HepG2 (cell line): ENCODE measurements around the gene DSCAM. TPM values are rescaled to one million over a fixed set of nuclear protein-coding genes. Genes with fewer than 3 reads are reported as not detected.

Experiments
- ATAC-seq: fragments of 200-7000 bp; cut with Tn5 transposase; 3 replicates; pipeline ENCODE4 v1.9.1; 2020; ENCODE audit warnings: mild to moderate bottlenecking, moderate library complexity
- BruUV-seq: library from RNA; stranded (reverse); fragments of 400-500 nt; replicated peaks from 2 replicates; lab custom pipeline; 2021; lab: Mats Ljungman, UMichigan
- CTCF ChIA-PET: fragments of 300-600 bp; formaldehyde crosslinking; extraction: SDS; loops from one replicate; lab custom pipeline; 2021; ENCODE audit warnings: low total read pairs, inconsistent platforms, low intra/inter-chr PET ratio; lab: Yijun Ruan, JAX
- POLR2A ChIA-PET: fragments of 350-600 bp; sonication (Branson Sonifier 250); formaldehyde crosslinking; loops from one replicate; lab custom pipeline; 2020; ENCODE audit warnings: antibody characterized with exemption, inconsistent platforms; lab: Yijun Ruan, JAX
- DNase-seq: peaks from one replicate; pipeline ENCODE4 v3.0.0-alpha.2; 2015; ENCODE audit warnings: low spot score
- FAIRE-seq: peaks from 3 replicates; lab custom pipeline; 2011; peaks lifted over from hg19 to GRCh38; lab: Jason Lieb, UNC
- H2AFZ ChIP-seq: one replicate; pipeline ENCODE4 v1.6.1; 2011; ENCODE audit warnings: low read length, inconsistent platforms
- H3K27ac ChIP-seq: fragments of 300-600 bp; 3 replicates; pipeline ENCODE4 v1.8.0; 2011; ENCODE audit warnings: mixed run types, mild to moderate bottlenecking, mixed read lengths, low read length, inconsistent platforms; ENCODE audit not compliant: insufficient read depth; ENCODE audit errors: extremely low read length
- H3K27me3 ChIP-seq, 2 experiments: fragments of 200-600 bp in 1 of 2; 2 replicates in 1 of 2; 3 replicates in 1 of 2; pipeline versions ENCODE4 v1.6.0 to v1.8.0; 2011; ENCODE audit warnings: low read length in 2 of 2, mild to moderate bottlenecking in 2 of 2, moderate library complexity in 2 of 2, inconsistent platforms in 1 of 2; ENCODE audit not compliant: insufficient read depth in 2 of 2, control insufficient read depth in 1 of 2
- H3K36me3 ChIP-seq, 2 experiments: fragments of 200-600 bp in 1 of 2; replicated peaks in 1 of 2; 2 replicates in 1 of 2; 3 replicates in 1 of 2; pipeline versions ENCODE4 v1.5.1 to v1.8.0; 2011; ENCODE audit warnings: low read length in 2 of 2, inconsistent platforms in 1 of 2; ENCODE audit not compliant: insufficient read depth in 2 of 2, control insufficient read depth in 1 of 2
- H3K4me1 ChIP-seq: 2 replicates; pipeline ENCODE4 v1.5.1; 2012; ENCODE audit warnings: low read length, inconsistent platforms; ENCODE audit not compliant: insufficient read depth
- H3K4me2 ChIP-seq: 2 replicates; pipeline ENCODE4 v1.6.0; 2011; ENCODE audit warnings: low read depth, low read length, inconsistent platforms
- H3K4me3 ChIP-seq, 3 experiments: fragments of 200-600 bp in 1 of 3; sonication (generic), shearing (Covaris generic) in 1 of 3; replicated peaks in 1 of 3; 2 replicates each; pipeline ENCODE4 v1.5.1; 2011 to 2016; ENCODE audit warnings: low read length in 3 of 3, inconsistent platforms in 2 of 3, low read depth in 2 of 3, mild to moderate bottlenecking in 2 of 3, control low read depth in 1 of 3, mixed read lengths in 1 of 3; ENCODE audit not compliant: insufficient read depth in 1 of 3
- H3K79me2 ChIP-seq: one replicate; pipeline ENCODE4 v1.6.1; 2011; ENCODE audit warnings: low read length, inconsistent platforms; ENCODE audit not compliant: insufficient read depth
- H3K9ac ChIP-seq: 2 replicates; pipeline ENCODE4 v1.6.0; 2011; ENCODE audit warnings: mild to moderate bottlenecking, low read depth, low read length, inconsistent platforms; ENCODE audit not compliant: insufficient read depth
- H3K9me3 ChIP-seq: 2 replicates; pipeline ENCODE4 v1.5.1; 2012; ENCODE audit warnings: mild to moderate bottlenecking, low read length
- H4K20me1 ChIP-seq: 2 replicates; pipeline ENCODE4 v1.6.0; 2011; ENCODE audit warnings: inconsistent platforms, mild to moderate bottlenecking, low read length, moderate library complexity; ENCODE audit not compliant: insufficient read depth
- ARNTL ChIP-seq: sonication (generic); formaldehyde crosslinking; IDR thresholded peaks from 2 replicates; pipeline ENCODE4 v1.4.0; 2020; ENCODE audit warnings: mild to moderate bottlenecking, missing genetic modification reagents
- DR1 ChIP-seq: sonication (generic); formaldehyde crosslinking; IDR thresholded peaks from 2 replicates; pipeline ENCODE4 v1.8.0; 2021; ENCODE audit warnings: mild to moderate bottlenecking, missing genetic modification reagents, inconsistent platforms
- DRAP1 ChIP-seq: IDR thresholded peaks from 2 replicates; pipeline ENCODE4 v1.6.1; 2016; ENCODE audit warnings: missing genetic modification reagents, missing compliant biosample characterization
- EZH2 ChIP-seq: conservative IDR thresholded peaks from 2 replicates; pipeline ENCODE4 v1.6.1; 2012; ENCODE audit warnings: mild to moderate bottlenecking, low read depth, low read length, moderate library complexity
- FOXK1 ChIP-seq: sonication (generic); formaldehyde crosslinking; IDR thresholded peaks from 2 replicates; pipeline ENCODE4 v1.4.0; 2020; ENCODE audit warnings: low read depth, missing genetic modification reagents, borderline replicate concordance
- GPN1 ChIP-seq: sonication (generic); formaldehyde crosslinking; IDR thresholded peaks from 2 replicates; pipeline ENCODE4 v1.5.1; 2020; ENCODE audit warnings: missing genetic modification reagents, borderline replicate concordance
- ONECUT2 ChIP-seq: sonication (generic); formaldehyde crosslinking; IDR thresholded peaks from 2 replicates; pipeline ENCODE4 v1.4.0; 2020; ENCODE audit warnings: missing genetic modification reagents
- PAF1 ChIP-seq: IDR thresholded peaks from 2 replicates; pipeline ENCODE4 v1.6.1; 2016; ENCODE audit warnings: missing genetic modification reagents, missing compliant biosample characterization
- U2AF1 ChIP-seq: fragments of 200-400 bp; formaldehyde crosslinking; optimal IDR thresholded peaks from 2 replicates; pipeline ENCODE3; 2017; ENCODE audit warnings: mild to moderate bottlenecking, low read depth, low read length
- ZBTB43 ChIP-seq: sonication (generic); formaldehyde crosslinking; conservative IDR thresholded peaks from 2 replicates; pipeline ENCODE4 v1.4.0; 2020; ENCODE audit warnings: missing genetic modification reagents
- ZC3H13 ChIP-seq: sonication (generic); formaldehyde crosslinking; IDR thresholded peaks from 2 replicates; pipeline ENCODE4 v1.8.1; 2023; ENCODE audit warnings: mild to moderate bottlenecking, missing genetic modification reagents, moderate library complexity
- ZNF18 ChIP-seq: sonication (generic); formaldehyde crosslinking; IDR thresholded peaks from 2 replicates; pipeline ENCODE4 v1.8.0; 2022; ENCODE audit warnings: mild to moderate bottlenecking, missing genetic modification reagents; ENCODE audit not compliant: insufficient replicate concordance
- ZNF205 ChIP-seq: IDR thresholded peaks from 2 replicates; pipeline ENCODE4 v1.6.1; 2018; ENCODE audit warnings: missing biosample characterization, missing genetic modification reagents
- ZNF232 ChIP-seq: sonication (generic); formaldehyde crosslinking; IDR thresholded peaks from 2 replicates; pipeline ENCODE4 v1.4.0; 2020; ENCODE audit warnings: missing genetic modification reagents, borderline replicate concordance
- ZNF251 ChIP-seq: sonication (generic); formaldehyde crosslinking; IDR thresholded peaks from 2 replicates; pipeline ENCODE4 v1.9.0; 2021; ENCODE audit warnings: mild to moderate bottlenecking, missing genetic modification reagents
- ZNF274 ChIP-seq: sonication (generic); formaldehyde crosslinking; IDR thresholded peaks from 2 replicates; pipeline ENCODE4 v1.5.1; 2020; ENCODE audit warnings: mild to moderate bottlenecking, missing genetic modification reagents
- ZNF496 ChIP-seq: sonication (generic); formaldehyde crosslinking; IDR thresholded peaks from 2 replicates; pipeline ENCODE4 v1.8.1; 2023; ENCODE audit warnings: mild to moderate bottlenecking, moderate library complexity, missing genetic modification reagents; ENCODE audit not compliant: insufficient replicate concordance
- ZNF768 ChIP-seq: sonication (generic); formaldehyde crosslinking; IDR thresholded peaks from 2 replicates; pipeline ENCODE4 v1.4.0; 2020; ENCODE audit warnings: missing genetic modification reagents
- whole genome bisulfite sequencing: methylation state at CpG from one replicate; pipeline ENCODE4 v1.1.6; 2017; ENCODE audit warnings: low lambda C conversion rate; 5-methylcytosine and 5-hydroxymethylcytosine counted together
- in situ Hi-C: cut with HindIII; loops from 2 replicates; pipeline ENCODE4 v1.10.0; 2017; ENCODE audit warnings: low pct_unique_long_range_greater_than_20kb; ENCODE audit not compliant: extremely low pct_ligation_motif_present
- intact Hi-C: fragments of 100-400 bp; cut with micrococcal nuclease; formaldehyde crosslinking; loops from one replicate; pipeline ENCODE4 v1.10.0; 2022; ENCODE audit not compliant: unreplicated experiment
- polyA plus RNA-seq, 8 experiments: library from polyadenylated mRNA; depleted of rRNA in 3 of 8; stranded (reverse) in 7 of 8; unstranded in 1 of 8; fragments of >200 nt; fragmentation: Illumina TruSeq in 4 of 8; extraction: Trizol in 4 of 8; gene quantifications; 2 replicates each; pipeline versions ENCODE4 v1.2.1 to v1.2.3, GENCODE V29; 2011 to 2016; ENCODE audit warnings: low read depth in 4 of 8, missing spikeins in 1 of 8, mixed read lengths in 1 of 8; ENCODE audit not compliant: insufficient read depth in 1 of 8
- total RNA-seq, 5 experiments: library from RNA; depleted of rRNA; stranded (reverse); fragments of >200 nt; fragmentation: Illumina TruSeq; extraction: Trizol; gene quantifications; 2 replicates each; pipeline ENCODE4 v1.2.3, GENCODE V29; 2016; ENCODE audit warnings: low read depth in 1 of 5

Gene DSCAM
- total and polyA plus RNA-seq, 2 of the 13 experiments (the other 11 are each of a cell fraction or from before 2014, with no cell fraction given), result not detected

GRCh38 chr21:40652436-40652835 is 194.5 kb downstream of the DSCAM start:
- intact Hi-C loops (no loop called here), in situ Hi-C loops (no loop called here)
- FAIRE-seq (no peak), DNase-seq (no peak), ATAC-seq (no peak)
- POLR2A ChIA-PET, result no interaction called here
- no TSS peak for BruUV-seq
- H3K27me3 ChIP-seq, result no peaks in the 10 kb centered on the region; a peak in 1 of 5 replicates
- H3K4me2 ChIP-seq, result no peak overlapping the region
- H3K4me3 ChIP-seq, result no peak overlapping the region
- H3K9me3 ChIP-seq, result peaks cover 100% of the 10 kb centered on the region
- no peaks in the 10 kb centered on the region for H3K79me2 ChIP-seq
- no peak overlapping the region for H3K27ac ChIP-seq
- no peaks in the 10 kb centered on the region for H4K20me1 ChIP-seq
- TF ChIP-seq ZNF205 (CRISPR knock-in tag), result no peak
- no peak for TF ChIP-seq ARNTL (CRISPR knock-in tag)
- TF ChIP-seq DR1, result no peak
- H3K36me3 ChIP-seq, result no peaks in the 10 kb centered on the region
- CTCF ChIA-PET, result no interaction called here
- no peak overlapping the region for H3K9ac ChIP-seq
- no peak overlapping the region for H2AFZ ChIP-seq
- H3K4me1 ChIP-seq, result no peaks in the 10 kb centered on the region
- WGBS, result 0% methylated on average over 1 of the region's 2 CpGs

- H3K79me2 ChIP-seq, result no peaks in the 10 kb centered on the region
- no peak overlapping the region for H3K27ac ChIP-seq
- ChIA-PET POLR2A (no interaction called here), CTCF (no interaction called here)
- ATAC-seq (no peak), FAIRE-seq (no peak), DNase-seq (no peak)
- no peaks in the 10 kb centered on the region for H3K4me1 ChIP-seq
- no peak overlapping the region for H3K4me3 ChIP-seq
- H2AFZ ChIP-seq, result no peak overlapping the region
- H3K9me3 ChIP-seq, result peaks cover 98% of the 10 kb centered on the region
- no peak overlapping the region for H3K4me2 ChIP-seq
- no peak overlapping the region for H3K9ac ChIP-seq
- in situ Hi-C loops (no loop called here), intact Hi-C loops (no loop called here)
- WGBS, result 4% methylated on average over 2 of the region's 2 CpGs
- H4K20me1 ChIP-seq, result no peaks in the 10 kb centered on the region
- no TSS peak for BruUV-seq
- no peaks in the 10 kb centered on the region; a peak in 1 of 5 replicates for H3K27me3 ChIP-seq
- H3K36me3 ChIP-seq, result no peaks in the 10 kb centered on the region
- TF ChIP-seq ZNF768 (CRISPR knock-in tag), result no peak
- TF ChIP-seq DRAP1, result no peak
- no peak for TF ChIP-seq ZNF232 (CRISPR knock-in tag)
- TF ChIP-seq U2AF1, result no peak
- TF ChIP-seq ZBTB43 (CRISPR knock-in tag), result no peak
- TF ChIP-seq PAF1 (CRISPR knock-in tag), result no peak
- no peak for TF ChIP-seq ONECUT2 (CRISPR knock-in tag)
- no peak for TF ChIP-seq ZNF251 (CRISPR knock-in tag)
- TF ChIP-seq ZC3H13 (CRISPR knock-in tag), result no peak
- TF ChIP-seq ZNF496 (CRISPR knock-in tag), result no peak
- no peak for TF ChIP-seq GPN1 (CRISPR knock-in tag)
- no peak for TF ChIP-seq ZNF18 (CRISPR knock-in tag)
- TF ChIP-seq ZNF274 (CRISPR knock-in tag), result no peak
- TF ChIP-seq FOXK1 (CRISPR knock-in tag), result no peak
- TF ChIP-seq EZH2, result no peak
Observed at GRCh38 chr21:40647706-40648105, 199.3 kb downstream of the DSCAM start.
